NCI-H1694 (cell line): ENCODE results near the gene PCDHB7.
A peak's percentile ranks its signal among the peaks of the same experiment; 100 is the strongest.
"Not testable (repeated sequence)": the region's sequence is repeated elsewhere in the genome, so short reads cannot be mapped to it uniquely, and the experiment has no call there.

ENCODE experiments used
- DNase-seq: peaks from one replicate; lab custom pipeline; 2025; lab: John Stamatoyannopoulos, UW

Gene PCDHB7

GRCh38 chr5:141180313-141180712, 7.9 kb downstream of the PCDHB7 start:
- no peak for DNase-seq

- DNase-seq: peak; percentile 61
Measured at GRCh38 chr5:141182248-141182647, 9.8 kb downstream of the PCDHB7 start, which contains the start of gene PCDHB16. PCDHB16 (plus strand) TSS chr5:141182387; CDS start chr5:141182560, 173 bp downstream.

- DNase-seq: not testable (repeated sequence)
Measured at GRCh38 chr5:141184117-141184855, 11.8 kb downstream of the PCDHB7 start.

- DNase-seq: no peak
Measured at GRCh38 chr5:141186897-141187512, 14.6 kb downstream of the PCDHB7 start, which contains the start of gene PCDHB9. PCDHB9 (plus strand) TSS chr5:141187161; CDS start chr5:141187319, 158 bp downstream.

GRCh38 chr5:141188682-141189081, 16.2 kb downstream of the PCDHB7 start:
- DNase-seq: not testable (repeated sequence)

- DNase-seq: not testable (repeated sequence)
Measured at GRCh38 chr5:141189131-141189530, 16.7 kb downstream of the PCDHB7 start.

- DNase-seq: peak; percentile 13
Measured at GRCh38 chr5:141192110-141192725, 19.8 kb downstream of the PCDHB7 start, which contains the start of gene PCDHB10. PCDHB10 (plus strand) TSS chr5:141192353; CDS start chr5:141192553, 200 bp downstream.

GRCh38 chr5:141194332-141194731, 21.9 kb downstream of the PCDHB7 start:
- DNase-seq: not testable (repeated sequence)

- no peak for DNase-seq
Measured at GRCh38 chr5:141196363-141196762, 23.9 kb downstream of the PCDHB7 start.

GRCh38 chr5:141199359-141200235, 27.2 kb downstream of the PCDHB7 start, which contains the start of gene PCDHB11:
PCDHB11 (plus strand) TSS chr5:141199627; CDS start chr5:141199775, 148 bp downstream.
- no peak for DNase-seq

- DNase-seq: not testable (repeated sequence)
Measured at GRCh38 chr5:141201126-141201525, 28.7 kb downstream of the PCDHB7 start.

- DNase-seq: not testable (repeated sequence)
Measured at GRCh38 chr5:141201646-141202045, 29.2 kb downstream of the PCDHB7 start.

- no peak for DNase-seq
Measured at GRCh38 chr5:141208478-141208877, 36.0 kb downstream of the PCDHB7 start, which contains the start of gene PCDHB12. PCDHB12 (plus strand) TSS chr5:141208719; CDS start chr5:141208908, 189 bp downstream.

- DNase-seq: not testable (repeated sequence)
Measured at GRCh38 chr5:141210281-141210680, 37.8 kb downstream of the PCDHB7 start.

GRCh38 chr5:141210849-141211248, 38.4 kb downstream of the PCDHB7 start:
- DNase-seq: not testable (repeated sequence)

- DNase-seq: not testable (repeated sequence)
Measured at GRCh38 chr5:141213656-141214339, 41.4 kb downstream of the PCDHB7 start, which contains the start of gene PCDHB13. PCDHB13 (plus strand) TSS chr5:141213919; CDS start chr5:141214124, 205 bp downstream.

GRCh38 chr5:141214583-141214982, 42.1 kb downstream of the PCDHB7 start:
- not testable (repeated sequence) for DNase-seq

GRCh38 chr5:141215504-141215903, 43.1 kb downstream of the PCDHB7 start:
- not testable (repeated sequence) for DNase-seq

GRCh38 chr5:141216035-141216434, 43.6 kb downstream of the PCDHB7 start:
- DNase-seq: not testable (repeated sequence)

- peak; percentile 16 for DNase-seq
Measured at GRCh38 chr5:141223112-141223783, 50.8 kb downstream of the PCDHB7 start, which contains the start of gene PCDHB14. PCDHB14 (plus strand) TSS chr5:141223343; CDS start chr5:141223506, 163 bp downstream.
